GM21390 (cell line): ENCODE data around the gene FAM120A.

Source experiments
- ATAC-seq: cut with Tn5 transposase; IDR thresholded peaks from one replicate; pipeline ENCODE4 v1.9.1; 2021; ENCODE audit not compliant: unreplicated experiment

FAM120A gene

DNA sequence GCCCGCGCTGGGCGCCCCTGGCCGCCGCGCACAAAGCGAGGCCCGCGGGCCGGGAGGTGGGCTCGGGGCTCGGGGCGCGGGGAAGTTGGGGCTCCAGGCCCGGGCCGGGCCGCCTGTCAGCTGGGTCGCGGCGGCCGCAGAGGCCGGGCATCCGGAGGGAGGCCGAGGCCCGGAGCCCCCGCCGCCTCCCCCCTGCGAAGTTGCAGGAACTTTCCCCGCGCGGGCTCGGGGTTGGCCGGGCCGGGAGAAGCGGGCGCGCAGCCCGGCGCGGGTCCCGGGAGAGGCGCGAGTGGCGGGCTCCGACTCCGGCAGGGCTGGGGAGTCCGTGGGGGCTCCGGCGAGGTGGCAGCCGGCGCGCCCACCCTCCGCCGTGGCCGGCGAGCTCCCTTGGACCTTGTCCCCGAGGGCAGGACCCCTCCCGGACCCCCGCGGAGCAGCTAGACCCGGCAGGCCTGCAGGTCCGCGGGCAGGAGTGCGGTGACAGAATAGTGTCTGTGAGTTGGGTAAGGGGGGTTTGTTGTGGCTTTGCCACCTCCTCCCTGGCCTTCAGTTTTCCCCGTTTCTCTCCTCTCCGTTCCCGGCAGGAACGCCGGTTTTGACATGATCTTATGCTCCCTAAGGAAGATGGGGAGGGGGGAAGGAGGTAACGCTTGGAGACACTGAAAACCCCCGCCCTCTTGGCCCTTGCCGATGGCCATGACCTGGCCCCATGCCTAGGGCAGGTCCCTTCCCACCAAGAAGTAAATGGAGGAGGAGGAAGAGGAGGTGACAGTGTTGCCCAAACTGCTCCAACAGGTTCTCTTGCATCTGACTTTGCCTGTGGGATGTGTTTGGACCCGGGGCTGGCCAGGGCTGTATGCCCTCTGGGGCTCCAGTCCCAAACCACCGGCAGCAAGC is 125.8 kb downstream of the FAM120A start:
- ATAC-seq: peak; percentile 24

DNA sequence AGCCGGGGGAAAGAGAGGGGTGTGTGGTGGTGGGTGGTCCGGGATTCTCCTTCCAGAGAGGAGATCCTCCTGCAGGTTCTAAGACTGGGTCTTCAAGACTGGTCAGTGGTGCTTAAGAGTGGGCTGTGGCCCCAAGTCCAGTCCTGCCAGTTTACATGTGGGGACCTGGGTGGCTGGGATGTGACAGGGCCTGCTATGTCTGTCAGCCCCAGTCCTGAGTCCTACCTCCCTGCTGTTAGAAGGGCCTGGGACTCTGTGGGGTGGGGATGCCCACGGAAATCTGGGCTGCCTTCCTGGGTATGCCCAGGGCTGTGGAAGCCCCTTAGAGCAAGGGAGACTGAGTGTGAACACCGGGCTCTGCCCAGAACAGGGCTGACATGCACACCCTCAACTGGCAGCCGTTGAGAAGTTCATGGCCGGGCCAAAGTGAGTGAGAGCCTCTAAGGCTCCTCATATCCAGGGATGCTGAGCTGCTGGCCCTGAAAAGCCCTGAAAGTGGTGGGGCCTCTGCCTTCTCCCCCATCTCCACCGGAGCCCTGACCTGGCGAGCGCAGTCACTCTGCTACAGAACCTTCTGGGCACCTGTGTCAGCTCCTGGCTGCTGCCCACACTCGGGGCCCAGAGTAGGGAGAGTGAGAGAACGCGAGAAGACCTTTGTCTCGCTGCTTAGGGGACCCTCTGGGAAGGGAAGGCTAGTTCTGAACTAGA is 126.6 kb downstream of the FAM120A start:
- no peak for ATAC-seq

DNA sequence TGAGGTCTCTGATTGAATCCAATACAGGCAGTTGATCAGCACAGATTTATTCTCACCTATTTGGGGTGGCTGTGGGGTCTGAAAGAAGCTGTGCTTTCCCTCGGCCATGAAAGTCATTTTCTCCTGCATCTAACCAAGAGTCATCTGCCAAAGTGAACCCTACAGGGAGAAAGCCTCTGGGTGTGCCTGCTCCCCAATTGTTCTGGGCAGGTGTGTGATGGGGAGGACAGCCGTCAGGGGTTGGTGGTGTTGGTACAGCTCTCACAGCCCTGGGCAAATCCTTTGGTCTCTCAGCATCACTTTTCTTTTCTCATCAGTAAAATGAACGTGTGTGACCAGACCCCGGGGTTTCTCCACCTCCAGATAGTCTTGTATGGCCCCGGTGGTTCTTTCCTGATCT is 127.4 kb downstream of the FAM120A start:
- no peak for ATAC-seq

DNA sequence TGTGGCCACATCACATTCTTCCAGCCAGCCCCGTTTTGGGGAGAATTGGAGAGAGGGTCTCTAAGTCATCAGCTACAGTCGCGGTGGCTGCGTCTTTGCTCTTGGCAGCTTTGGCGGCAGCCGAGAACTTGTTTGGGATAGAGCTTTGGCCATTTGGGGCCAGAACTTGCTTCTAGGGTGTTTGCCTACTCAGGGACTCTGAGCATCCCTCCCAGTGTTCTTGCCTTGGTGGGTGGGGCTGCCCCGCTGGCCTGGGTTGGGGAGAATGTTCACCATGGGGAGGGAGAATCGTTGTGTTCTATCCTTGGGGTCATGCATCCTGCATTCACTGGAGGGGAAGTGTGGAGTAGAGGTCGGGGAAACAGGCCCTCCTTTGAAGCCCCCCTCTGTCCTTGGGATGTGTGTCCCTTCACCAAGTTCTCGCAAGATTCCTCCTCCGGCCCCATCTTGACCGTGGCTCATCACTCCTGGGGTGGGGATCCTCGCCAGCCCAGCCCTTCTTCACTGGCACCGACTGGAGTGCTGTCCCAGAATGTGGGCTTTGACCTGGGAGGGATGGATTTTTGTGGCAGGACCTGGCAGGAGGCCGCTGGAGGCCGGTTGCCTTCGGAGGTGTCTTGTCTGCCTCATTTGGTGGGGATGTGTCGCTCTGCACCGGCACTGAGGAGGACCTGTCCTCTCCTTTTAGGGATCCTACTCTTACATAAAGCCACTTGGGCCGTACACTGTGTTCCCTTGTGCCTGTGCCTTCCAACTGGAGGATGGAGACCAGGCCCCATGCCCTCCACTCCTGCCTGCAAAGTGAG is 128.4 kb downstream of the FAM120A start:
- ATAC-seq: no peak

DNA sequence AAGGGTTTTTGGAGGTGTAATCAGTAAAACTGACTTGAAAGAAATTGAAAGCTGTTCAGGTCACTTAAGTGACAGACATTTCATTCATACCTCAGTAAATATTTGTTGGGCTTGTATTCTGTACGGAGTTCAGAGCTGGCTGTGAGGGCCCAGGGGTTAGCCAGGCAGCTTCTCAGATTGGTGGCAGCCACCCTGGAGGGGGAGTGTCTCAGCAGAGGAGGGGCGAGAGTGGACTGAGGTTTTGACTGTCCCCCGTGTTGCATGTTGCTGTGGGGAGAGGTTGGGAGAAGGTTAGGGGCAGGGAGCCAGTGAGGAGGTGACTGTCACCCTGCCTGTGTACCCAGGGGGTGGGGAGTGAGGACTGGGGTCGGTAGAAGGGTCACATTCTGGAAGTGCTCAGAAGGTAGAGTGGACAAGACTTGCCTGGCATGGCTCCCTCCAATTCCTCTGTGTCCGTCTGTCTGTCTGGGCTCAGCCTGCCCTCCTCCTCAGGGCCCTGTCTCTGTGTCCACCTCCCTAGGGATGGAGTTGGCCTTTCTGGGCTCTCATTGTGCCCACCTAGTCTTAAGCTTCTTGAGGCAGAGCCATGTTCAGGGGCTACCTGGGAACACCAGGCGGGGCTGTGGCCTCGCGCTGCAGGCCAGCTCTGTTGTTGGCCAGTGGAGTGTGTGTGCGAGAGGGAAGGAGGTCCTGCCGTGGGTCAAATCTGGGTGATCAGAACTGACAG is 129.3 kb downstream of the FAM120A start:
- no peak for ATAC-seq

DNA sequence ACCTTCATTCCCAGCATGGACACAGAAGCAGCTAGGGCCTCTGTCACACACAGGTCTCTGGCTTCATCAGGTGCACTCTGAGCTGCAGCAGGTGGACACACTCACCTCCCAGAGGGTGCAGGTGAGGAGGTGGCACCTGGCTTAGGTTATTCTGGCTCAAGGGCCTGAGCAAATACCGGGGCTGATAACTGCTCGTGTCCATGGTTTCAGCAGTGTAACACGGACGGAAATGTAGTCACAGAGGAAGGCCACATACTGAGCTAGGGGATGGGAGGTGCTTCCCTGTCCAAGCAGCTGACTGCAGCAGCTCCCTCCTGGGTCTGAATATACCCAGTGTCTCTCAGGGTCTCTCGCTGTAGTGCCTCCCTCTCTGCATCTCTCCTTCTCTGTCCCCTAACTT is 130.6 kb downstream of the FAM120A start:
- no peak for ATAC-seq

DNA sequence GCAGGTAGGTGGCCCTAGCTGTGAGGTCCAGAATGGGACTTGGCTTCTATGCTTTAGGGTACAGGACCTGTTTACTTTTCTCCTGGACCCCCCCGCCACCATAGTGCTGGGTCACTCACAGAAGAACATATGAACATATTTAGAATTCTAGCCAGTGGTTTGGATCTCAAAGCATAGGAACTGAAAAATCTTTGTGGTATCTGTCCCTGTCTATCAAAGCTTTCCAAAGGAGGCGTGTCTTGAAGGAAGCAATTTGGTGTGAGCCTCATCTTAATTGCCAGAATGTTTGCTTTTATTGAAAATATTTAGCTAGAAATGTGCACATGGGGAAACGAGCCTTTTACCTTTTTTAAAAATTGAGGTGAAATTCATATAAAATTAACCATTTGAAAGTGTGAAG is 131.1 kb downstream of the FAM120A start:
- ATAC-seq: no peak

DNA sequence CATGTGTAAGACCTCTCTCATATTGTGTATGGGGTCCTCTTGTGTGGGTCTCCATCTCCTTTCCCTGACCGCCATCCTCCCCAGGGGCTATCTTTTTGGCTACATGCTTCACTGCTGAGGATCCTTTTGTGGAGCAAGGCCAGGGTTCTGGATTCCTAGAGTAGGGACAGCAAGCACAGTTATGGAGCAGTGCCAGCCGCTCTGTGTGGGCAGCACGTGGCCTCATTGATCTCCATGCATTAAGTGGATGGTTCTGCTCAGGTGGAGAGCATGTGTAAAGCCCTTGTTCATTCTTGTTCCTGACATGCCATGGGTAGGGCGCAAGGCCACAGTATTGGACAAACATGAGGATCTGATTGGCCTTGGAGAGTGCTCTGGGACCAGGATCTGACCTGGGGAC is 133.8 kb downstream of the FAM120A start:
- ATAC-seq: no peak

DNA sequence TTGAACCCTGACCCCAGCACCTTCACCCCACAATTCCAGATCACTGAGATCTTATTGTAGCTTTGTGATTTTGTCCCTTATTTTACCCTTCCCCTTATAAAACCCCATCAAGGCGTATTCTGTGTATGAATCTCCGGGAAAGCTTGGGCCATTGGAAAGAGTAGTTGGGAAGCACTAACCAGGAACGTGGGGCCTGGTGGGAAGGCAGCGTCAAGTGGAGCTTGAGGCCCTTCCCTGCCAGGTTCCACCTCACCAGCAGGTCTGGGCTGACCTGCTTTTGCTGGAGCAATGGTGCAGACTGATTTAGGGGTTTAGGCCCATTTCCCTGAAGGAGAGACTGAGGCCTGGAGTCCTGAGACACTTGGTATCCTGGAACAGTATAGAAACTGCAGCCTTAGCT is 134.2 kb downstream of the FAM120A start:
- ATAC-seq: no peak

DNA sequence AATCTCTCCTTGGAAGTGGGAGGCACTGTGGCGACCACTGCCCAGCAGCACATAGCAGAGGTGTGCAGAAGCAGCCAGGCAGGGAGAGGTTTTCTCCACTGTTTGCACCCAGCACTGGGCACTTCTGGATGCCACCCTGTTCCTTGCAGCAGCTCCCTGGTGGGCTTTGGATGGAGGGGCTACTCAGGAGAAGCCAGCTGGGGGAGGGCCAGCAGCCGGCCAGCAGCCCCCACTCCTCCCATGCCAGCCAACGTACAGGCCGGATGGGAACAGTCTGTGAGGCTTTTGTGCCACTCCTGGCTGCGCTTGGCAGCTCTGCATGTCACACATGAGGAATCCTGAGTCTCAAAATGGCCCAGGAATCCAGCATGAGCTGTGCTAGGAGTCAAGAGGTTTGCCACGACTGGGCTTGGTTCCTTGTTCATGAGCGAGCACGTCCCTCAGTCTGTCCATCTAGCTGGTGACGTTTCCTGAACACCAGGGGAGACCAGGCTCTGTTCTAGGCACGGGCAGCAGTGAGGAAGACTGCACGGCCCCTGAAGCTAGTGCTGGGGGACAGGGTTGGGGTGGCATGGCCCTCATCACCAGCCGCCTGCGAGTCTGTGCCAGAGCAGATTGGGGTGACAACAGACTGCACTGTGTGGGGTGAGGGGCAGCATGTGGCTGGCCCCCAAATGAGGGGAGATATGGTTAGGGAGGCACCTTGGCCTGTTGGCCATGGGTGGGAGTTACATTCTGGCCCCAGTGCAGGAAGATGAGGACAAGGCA is 135.0 kb downstream of the FAM120A start:
- ATAC-seq: no peak

DNA sequence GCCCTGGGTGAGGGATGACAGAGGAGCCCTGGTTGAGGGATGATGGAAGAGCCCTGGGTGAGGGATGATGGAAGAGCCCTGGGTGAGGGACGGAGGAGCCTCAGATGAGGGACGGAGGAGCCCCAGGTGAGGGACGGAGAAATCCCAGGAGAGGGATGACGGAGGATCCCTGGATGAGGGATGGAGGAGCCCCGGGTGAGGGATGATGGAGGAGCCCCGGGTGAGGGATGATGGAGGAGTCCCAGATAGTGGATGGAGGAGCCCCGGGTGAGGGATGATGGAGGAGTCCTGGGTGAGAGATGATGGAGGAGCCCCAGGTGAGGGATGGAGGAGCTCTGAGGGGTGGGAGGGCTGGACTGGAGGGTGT is 135.8 kb downstream of the FAM120A start:
- no peak for ATAC-seq

DNA sequence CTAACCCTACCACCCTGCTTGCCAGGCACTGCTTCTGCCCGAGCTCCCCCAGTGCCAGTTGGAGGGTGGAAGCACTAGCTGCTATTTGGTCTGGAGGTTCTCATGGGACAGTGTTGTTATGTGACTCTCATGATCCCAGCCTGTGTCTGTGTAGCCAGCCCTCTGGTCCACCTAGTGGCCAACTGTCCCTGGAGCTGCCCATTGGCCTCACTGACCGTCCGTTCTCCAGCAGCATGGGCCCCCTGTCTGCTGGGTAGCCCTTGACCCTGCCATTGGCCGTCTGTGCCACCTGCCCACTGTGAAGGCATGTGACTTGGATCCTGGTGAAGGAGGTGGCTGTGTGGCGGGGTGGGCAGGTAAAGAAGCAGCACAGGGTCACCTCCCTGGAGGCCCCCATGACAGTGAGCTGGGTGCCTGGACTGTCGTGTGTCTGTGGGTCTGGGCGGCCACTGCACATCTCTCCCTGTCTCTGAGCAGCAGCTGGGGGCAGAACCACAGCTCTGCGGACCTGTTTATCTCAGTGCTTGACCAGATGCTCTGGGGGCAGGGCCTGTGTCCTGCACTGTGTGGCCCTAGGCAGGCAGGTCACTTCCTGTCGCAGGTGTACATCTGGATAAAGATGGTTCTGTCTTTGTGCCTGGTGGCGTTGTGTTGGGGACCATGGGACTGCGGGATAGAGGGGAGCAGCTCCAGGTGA is 136.3 kb downstream of the FAM120A start:
- no peak for ATAC-seq

DNA sequence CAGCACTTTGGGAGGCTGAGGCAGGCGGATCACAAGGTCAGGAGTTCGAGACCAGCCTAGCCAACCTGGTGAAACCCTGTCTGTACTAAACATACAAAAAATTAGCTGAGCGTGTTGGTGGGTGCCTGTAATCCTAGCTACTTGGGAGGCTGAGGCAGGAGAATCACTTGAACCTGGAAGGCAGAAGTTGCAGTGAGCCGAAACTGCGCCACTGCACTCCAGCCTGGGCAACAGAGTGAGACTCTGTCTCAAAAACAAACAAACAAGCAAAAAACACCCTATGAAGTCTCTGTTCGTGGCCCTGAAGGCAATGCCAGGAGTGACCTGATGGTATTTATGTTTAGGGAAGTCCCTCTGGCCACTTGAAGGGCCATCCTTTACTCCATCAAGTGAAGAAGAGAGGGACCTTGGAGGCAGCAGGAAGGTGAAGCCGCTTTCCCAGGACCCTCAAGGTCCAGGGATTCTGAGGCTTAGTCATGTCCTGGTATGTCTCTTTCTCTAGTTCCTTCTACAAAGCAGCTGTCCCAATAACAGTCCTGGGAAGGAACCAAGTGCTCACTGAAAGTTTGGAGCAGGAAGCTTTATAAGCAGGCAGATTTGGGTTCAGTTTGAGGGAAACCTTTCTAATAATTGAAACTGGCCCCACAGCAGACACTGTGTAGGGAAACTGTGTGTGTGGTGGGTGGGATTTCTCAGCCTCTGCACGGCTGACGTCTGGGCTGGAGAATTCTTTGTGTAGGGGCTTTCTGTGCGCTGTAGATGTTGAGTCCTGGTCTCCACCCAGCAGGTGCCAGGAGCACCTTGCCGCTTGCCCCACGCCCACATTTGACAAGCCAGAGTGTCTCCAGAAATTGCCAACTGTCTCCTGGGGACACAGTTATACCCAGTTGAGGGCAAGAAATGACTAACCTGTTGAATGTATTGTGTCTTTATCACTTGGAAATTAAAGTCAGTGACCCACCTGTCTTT is 137.4 kb downstream of the FAM120A start:
- ATAC-seq: no peak

DNA sequence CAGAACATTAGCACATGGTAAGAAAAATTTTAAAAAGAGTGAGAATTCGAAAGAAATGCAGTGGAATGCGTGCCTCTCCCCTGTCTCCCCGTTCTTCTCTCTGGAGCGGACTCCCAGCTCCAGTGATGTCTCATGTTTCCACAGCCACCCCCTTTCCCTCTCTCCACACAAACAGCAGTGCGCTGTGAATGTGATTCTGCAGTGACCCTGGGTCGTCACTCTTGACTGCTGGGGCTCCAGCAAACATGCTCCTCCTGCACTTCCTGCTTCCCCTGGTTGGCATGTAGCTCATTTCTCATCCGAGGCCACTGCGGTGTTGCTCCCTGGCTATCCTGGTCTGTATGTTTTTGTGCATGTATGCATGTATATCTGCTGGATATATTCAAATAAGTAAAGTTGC is 138.2 kb downstream of the FAM120A start:
- no peak for ATAC-seq

DNA sequence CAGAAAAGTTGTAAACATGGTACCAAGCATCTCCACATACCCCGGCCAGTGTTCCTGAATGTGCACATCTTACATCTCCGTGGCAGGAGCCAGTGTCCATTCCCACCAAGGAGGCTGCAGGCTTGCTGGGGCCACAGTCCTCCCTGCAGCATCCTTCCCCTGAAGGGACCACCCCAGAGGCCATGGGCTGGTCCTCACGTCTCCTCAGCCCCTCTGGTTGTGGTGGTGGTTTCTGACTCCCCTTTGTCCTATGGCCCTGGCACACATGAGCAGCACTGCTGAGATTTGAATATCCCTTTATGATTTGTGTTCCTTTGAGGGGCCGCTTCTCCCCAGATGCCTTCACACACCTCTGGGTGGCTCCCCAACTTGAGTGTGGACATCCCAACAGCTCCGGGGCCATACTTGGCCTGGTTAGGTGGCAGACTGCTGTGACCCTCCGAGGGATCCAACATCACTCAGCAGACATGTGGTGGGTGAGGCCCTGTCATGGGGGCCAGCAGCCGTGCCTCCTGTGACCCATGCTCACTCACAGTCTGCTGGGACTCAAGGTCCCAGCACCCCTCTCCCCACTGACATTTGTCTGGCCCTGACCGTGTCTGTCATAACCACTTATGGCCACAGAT is 139.2 kb downstream of the FAM120A start:
- ATAC-seq: no peak

DNA sequence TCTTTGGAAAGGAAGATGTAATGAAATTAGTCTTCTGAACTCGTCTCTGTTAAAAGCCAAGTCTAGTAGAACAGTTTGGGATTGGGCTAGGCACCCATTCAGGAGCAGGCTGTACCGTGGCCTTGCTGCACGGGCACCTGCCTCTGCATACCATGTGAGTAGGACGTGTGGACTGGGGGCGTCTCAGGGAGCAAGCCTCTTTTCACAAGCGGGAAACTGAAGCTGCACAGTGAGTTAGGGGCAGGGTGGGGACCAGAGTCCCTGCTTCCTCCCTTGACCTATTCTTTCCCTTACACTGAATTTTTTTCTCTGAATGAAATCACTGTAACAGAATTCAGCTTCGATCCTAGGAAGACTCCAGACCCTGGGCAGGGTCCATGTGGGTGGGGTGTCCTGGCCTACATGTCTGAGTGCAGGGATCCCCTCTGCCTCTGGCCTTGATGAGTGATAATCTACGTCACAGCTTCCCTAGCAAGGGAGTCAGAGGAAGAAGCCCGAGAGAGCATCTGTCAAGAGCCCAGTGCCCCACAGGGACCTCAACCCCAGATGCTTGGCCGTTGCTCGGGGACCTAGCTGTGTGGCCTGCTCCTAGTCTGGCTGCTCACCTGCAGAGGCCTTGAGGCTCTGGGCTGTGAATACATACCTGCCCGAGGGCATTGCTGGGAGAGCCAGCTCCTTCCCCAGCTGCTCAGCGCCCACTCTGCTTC is 140.0 kb downstream of the FAM120A start:
- ATAC-seq: no peak

DNA sequence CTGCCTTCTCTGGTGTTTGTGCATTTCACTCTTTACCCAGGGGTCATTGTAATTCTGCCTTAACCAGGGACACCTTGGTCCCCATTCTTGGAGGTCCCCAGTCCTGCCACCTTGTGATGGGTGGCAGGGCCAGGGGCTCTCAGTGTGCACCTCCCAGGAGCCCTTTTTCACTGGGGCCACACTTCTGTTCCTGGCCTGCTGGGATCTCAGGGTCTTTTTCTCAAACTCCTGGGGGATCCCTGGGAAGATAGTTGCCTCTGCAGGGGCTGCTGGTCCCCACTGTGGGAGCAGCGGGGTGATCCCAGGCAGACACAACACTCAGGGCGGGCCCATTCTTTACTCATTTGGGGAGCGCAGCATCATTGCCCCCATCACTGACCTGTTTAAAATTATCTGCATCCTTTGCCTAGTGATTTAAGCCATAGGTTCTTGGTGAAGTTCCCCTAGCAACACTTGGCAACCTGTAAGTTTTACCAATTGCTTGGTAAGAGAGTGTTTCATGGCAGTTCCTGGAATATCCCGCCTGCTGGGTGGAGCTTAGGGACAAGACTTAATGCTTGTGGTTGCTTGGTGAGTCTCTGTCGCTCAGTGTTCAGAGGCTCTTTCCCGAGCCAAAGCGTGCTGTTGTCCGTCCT is 140.6 kb downstream of the FAM120A start:
- no peak for ATAC-seq
